ENCODE measurements around the gene NGEF. TPM values are rescaled to one million over a fixed set of nuclear protein-coding genes. Genes with fewer than 3 reads are reported as not detected.

The NGEF gene
- total RNA-seq, 8 experiments from 2014 or later = 5.3 to 47.0 (median 8.4) TPM

GRCh38 chr2:232872826-232873225 lies 140.2 kb downstream of the NGEF start:
- peaks cover 0 to 7% of the 10 kb centered on the region in 2 donors for H3K4me1 ChIP-seq (replicated peaks in 1 of 2)
- ATAC-seq (replicated peaks in 6 of 8) = no peak
- in situ Hi-C loops (cut with MboI; ENCODE audit: low pct_unique_long_range_greater_than_20kb in 2 of 9, low sequenced_read_pairs in 9 of 9, unreplicated experiment in 9 of 9) = loop anchor here in 6 of 9 experiments (25.0 kb wide), 2 partner anchors 164 to 389 kb away; partner anchors contain the start of genes ATG16L1 (in 5 of the 6) and NEU2 (in 1 of the 6)
- H3K27ac ChIP-seq = no peak overlapping the region
- WGBS, 10 experiments = 60 to 100% (median 82%) methylated on average over 1 to 4 of the region's 9 CpGs; no CpG with 5 or more reads in 6 of the 10 experiments
- no peak overlapping the region for H3K4me3 ChIP-seq

DNA sequence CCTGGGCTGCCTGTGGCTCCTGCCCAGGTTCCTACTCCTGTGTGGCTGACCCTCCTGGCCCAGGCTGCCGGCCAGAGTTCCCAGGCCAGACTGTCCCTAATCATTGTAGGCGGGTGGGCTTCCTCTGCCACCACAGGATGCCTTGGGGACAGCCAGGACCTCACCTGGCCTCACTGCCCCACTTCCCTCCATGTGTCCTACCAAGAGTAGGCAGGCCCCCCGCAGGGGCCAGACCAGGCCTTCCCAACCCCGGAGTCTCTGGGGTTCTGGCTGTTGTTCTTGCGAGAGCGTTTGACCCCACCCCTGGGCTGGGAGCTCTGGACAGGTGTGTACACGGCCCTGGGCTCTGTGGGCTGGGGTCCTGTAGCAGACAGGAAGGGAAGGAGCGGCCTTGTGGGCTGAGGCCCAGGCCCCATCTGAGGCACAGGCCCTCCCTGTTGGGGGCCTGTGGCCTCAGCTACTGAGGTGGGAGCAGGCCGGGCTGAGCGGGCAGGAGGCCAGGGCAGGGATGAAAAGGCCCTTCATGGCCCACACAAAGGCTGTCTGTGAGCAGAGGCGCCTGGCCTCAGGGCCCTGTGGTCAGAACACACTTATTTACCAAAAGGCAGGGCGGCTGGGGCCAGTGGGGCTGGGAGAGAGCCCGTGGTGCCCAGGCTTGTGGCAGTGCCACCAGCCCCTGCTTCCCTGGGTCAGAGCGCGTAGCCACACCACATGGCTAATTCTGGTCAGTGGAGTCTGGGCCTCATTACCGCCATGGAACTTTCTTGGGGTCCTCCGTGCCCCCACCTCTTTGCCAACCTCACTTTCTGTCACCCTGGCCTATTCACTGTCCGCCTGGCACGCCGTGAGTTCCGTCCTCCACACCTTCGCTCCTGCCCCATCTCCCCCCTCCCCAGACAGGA lies 141.0 kb downstream of the NGEF start:
- no peak overlapping the region for H3K27ac ChIP-seq
- H3K4me1 ChIP-seq (replicated peaks in 1 of 2) = peaks cover 0 to 4% of the 10 kb centered on the region in 2 donors
- in situ Hi-C loops (cut with MboI; ENCODE audit: low pct_unique_long_range_greater_than_20kb in 2 of 9, low sequenced_read_pairs in 9 of 9, unreplicated experiment in 9 of 9) = loop anchor here in 6 of 9 experiments (25.0 kb wide), 2 partner anchors 165 to 390 kb away; partner anchors contain the start of genes ATG16L1 (in 5 of the 6) and NEU2 (in 1 of the 6)
- WGBS, 10 experiments = 84 to 100% (median 92%) methylated on average over 1 to 10 of the region's 22 CpGs; no CpG with 5 or more reads in 5 of the 10 experiments
- no peak overlapping the region for H3K4me3 ChIP-seq
- no peak for ATAC-seq (replicated peaks in 6 of 8)

DNA sequence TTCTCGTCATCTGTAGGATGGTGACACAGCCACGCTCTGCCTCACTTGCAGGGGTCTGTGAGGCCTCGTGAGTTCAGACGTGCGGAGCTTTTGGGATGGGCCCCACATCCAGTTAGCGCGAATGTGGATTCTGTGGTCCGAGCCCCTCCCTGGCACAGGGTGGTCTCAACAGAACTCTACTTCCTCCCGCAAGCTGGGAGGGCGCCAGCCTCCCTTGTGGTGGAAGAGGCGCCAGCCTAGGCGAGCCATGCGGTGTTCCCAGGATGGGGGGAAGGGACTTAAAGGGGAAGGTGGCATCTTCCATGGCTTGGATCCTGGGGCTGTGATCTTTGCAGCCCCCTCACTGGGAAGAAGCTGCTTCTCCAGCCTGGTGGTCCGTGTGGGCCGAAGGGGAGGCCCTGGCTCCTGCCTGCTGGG lies 141.6 kb downstream of the NGEF start:
- no peak overlapping the region for H3K27ac ChIP-seq
- H3K4me3 ChIP-seq = no peak overlapping the region
- 60 to 100% (median 88%) methylated on average over 1 to 10 of the region's 15 CpGs; no CpG with 5 or more reads in 7 of the 10 experiments for WGBS, 10 experiments
- in situ Hi-C loops (cut with MboI; ENCODE audit: low pct_unique_long_range_greater_than_20kb in 2 of 9, low sequenced_read_pairs in 9 of 9, unreplicated experiment in 9 of 9) = loop anchor here in 6 of 9 experiments (25.0 kb wide), 2 partner anchors 166 to 391 kb away; partner anchors contain the start of genes ATG16L1 (in 5 of the 6) and NEU2 (in 1 of the 6)
- ATAC-seq (replicated peaks in 6 of 8) = no peak
- no peaks in the 10 kb centered on the region for H3K4me1 ChIP-seq (replicated peaks in 1 of 2)

DNA sequence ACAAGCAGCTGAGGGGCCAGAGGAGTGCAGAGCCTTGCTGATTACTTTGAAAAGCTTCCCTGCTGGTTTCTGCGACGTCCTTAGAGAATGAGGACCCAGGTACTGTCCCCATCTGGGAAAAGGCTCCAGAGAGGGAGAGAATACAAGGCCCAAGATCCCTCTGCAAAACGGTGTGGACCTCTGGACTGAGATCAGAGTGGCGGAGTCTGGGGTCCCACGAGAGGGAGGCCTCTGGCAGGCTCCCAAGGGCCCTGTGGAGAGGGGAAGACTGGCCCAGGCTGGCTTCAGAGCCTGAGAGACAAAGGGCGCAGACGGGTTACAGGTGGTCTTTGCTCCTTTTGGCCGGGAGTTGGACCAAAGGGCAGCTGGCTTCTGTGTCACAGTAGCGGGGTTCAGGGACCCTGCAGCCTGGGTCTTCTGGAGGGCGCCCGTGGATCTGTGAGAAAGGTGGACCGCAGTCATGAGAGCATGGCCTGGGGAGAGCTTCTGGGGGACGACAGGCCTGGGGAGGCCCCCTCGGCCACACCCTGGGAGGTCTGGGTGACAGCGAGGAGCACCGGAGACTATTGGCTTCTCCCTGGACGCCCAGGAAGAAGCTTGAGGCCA lies 142.2 kb downstream of the NGEF start:
- 0 to 100% (median 73%) methylated on average over 1 to 3 of the region's 17 CpGs; no CpG with 5 or more reads in 5 of the 10 experiments for WGBS, 10 experiments
- in situ Hi-C loops (cut with MboI; ENCODE audit: low pct_unique_long_range_greater_than_20kb in 2 of 9, low sequenced_read_pairs in 9 of 9, unreplicated experiment in 9 of 9) = loop anchor here in 6 of 9 experiments (25.0 kb wide), 2 partner anchors 166 to 391 kb away; partner anchors contain the start of genes ATG16L1 (in 5 of the 6) and NEU2 (in 1 of the 6)
- H3K4me1 ChIP-seq (replicated peaks in 1 of 2) = no peaks in the 10 kb centered on the region
- ATAC-seq (replicated peaks in 6 of 8) = no peak
- no peak overlapping the region for H3K27ac ChIP-seq
- no peak overlapping the region for H3K4me3 ChIP-seq

GRCh38 chr2:232870018-232870765 lies 142.9 kb downstream of the NGEF start, which contains the start of gene SNORC:
Gene SNORC (plus strand): TSS chr2:232870264. CDS start chr2:232870342, 78 bp downstream.
- Histone ChIP-seq H3K27ac (no peak within 1 kb of the TSS), H3K4me3 (no peak within 1 kb of the TSS), H3K4me1 (replicated peaks in 1 of 2) (no peaks in the 10 kb centered on the region)
- whole genome bisulfite sequencing, 10 experiments = 80 to 100% (median 95%) methylated on average over 1 to 5 of the region's 21 CpGs; no CpG with 5 or more reads in 6 of the 10 experiments
- ATAC-seq (replicated peaks in 6 of 8) = no peak
- in situ Hi-C loops (cut with MboI; ENCODE audit: low pct_unique_long_range_greater_than_20kb in 2 of 9, low sequenced_read_pairs in 9 of 9, unreplicated experiment in 9 of 9) = loop anchor here in 6 of 9 experiments (25.0 kb wide), 2 partner anchors 167 to 392 kb away; partner anchors contain the start of genes ATG16L1 (in 5 of the 6) and NEU2 (in 1 of the 6)

GRCh38 chr2:232869138-232870017 lies 143.7 kb downstream of the NGEF start:
- in situ Hi-C loops (cut with MboI; ENCODE audit: low pct_unique_long_range_greater_than_20kb in 2 of 9, low sequenced_read_pairs in 9 of 9, unreplicated experiment in 9 of 9) = loop anchor here in 6 of 9 experiments (25.0 kb wide), 2 partner anchors 168 to 393 kb away; partner anchors contain the start of genes ATG16L1 (in 5 of the 6) and NEU2 (in 1 of the 6)
- H3K4me1 ChIP-seq (replicated peaks in 1 of 2) = no peaks in the 10 kb centered on the region
- no peak overlapping the region for H3K4me3 ChIP-seq
- H3K27ac ChIP-seq = no peak overlapping the region
- no peak for ATAC-seq (replicated peaks in 6 of 8)
- 44 to 83% (median 77%) methylated on average over 1 to 8 of the region's 15 CpGs; no CpG with 5 or more reads in 4 of the 10 experiments for WGBS, 10 experiments

- WGBS, 10 experiments = 78 to 100% (median 86%) methylated on average over 2 to 4 of the region's 4 CpGs; no CpG with 5 or more reads in 4 of the 10 experiments
- peak in 1 of 8 experiments; percentile 31 for ATAC-seq (replicated peaks in 6 of 8)
- no peak overlapping the region for H3K27ac ChIP-seq
- no peaks in the 10 kb centered on the region for H3K4me1 ChIP-seq (replicated peaks in 1 of 2)
- in situ Hi-C loops (cut with MboI; ENCODE audit: low pct_unique_long_range_greater_than_20kb in 2 of 9, low sequenced_read_pairs in 9 of 9, unreplicated experiment in 9 of 9) = loop anchor here in 6 of 9 experiments (25.0 kb wide), 2 partner anchors 171 to 396 kb away; partner anchors contain the start of genes ATG16L1 (in 5 of the 6) and NEU2 (in 1 of the 6)
- H3K4me3 ChIP-seq = no peak overlapping the region
Measured at GRCh38 chr2:232866104-232866503, 147.0 kb downstream of the NGEF start.

DNA sequence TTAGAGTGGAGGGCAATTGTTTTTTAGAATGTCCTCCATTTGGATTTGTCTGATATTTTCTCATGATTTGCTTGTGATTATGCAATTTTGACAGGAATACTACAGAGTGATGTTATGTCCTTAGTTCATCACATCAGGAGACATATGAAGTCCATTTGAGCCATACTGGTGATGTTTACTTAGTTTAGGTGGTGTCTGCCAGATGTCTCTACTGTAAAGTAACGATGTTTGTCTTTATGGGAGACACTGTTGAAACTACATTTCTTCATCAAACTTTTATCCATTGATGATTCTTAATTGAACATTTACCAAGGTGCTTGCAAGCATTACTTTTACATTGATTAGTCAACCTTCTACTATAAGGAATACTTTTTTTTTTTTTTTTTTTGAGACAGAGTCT lies 147.9 kb downstream of the NGEF start:
- in situ Hi-C loops (cut with MboI; ENCODE audit: low pct_unique_long_range_greater_than_20kb in 2 of 9, low sequenced_read_pairs in 9 of 9, unreplicated experiment in 9 of 9) = loop anchor here in 6 of 9 experiments (25.0 kb wide), 2 partner anchors 172 to 397 kb away; partner anchors contain the start of genes ATG16L1 (in 5 of the 6) and NEU2 (in 1 of the 6)
- WGBS, 10 experiments = 88 to 100% (median 100%) methylated on average over 1 of the region's 1 CpG; no CpG with 5 or more reads in 6 of the 10 experiments
- no peak overlapping the region for H3K27ac ChIP-seq

GRCh38 chr2:232863996-232864395 lies 149.1 kb downstream of the NGEF start:
- in situ Hi-C loops (cut with MboI; ENCODE audit: low pct_unique_long_range_greater_than_20kb in 2 of 9, low sequenced_read_pairs in 9 of 9, unreplicated experiment in 9 of 9) = loop anchor here in 6 of 9 experiments (25.0 kb wide), 2 partner anchors 173 to 398 kb away; partner anchors contain the start of genes ATG16L1 (in 5 of the 6) and NEU2 (in 1 of the 6)

More for the DNA sequence above, 147.9 kb downstream of the NGEF start:
- Histone ChIP-seq H3K4me3 (no peak overlapping the region), H3K4me1 (replicated peaks in 1 of 2) (no peaks in the 10 kb centered on the region)
- no peak for ATAC-seq (replicated peaks in 6 of 8)

DNA sequence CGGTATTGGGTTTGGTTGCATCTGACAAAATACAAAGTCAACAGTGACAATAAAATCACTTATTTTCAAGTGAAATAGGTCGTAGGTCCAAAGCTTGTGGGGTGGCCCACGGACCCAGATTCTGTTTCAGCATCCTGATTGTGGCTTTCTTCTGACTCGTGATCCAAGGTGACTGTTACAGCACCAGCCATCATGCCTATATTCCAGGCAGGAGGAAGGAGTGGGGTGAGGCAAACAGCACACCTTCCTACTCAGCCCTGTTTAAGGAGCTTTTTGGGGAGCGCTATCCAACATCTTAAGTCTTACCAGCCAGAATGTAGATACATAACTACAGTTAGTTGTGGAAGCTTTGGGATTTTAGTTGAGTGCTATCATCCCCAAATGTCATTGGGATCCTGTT lies 151.7 kb downstream of the NGEF start:
- Histone ChIP-seq H3K4me3 (no peak overlapping the region), H3K4me1 (replicated peaks in 1 of 2) (no peaks in the 10 kb centered on the region), H3K27ac (no peak overlapping the region)
- 95 to 100% (median 100%) methylated on average over 1 to 5 of the region's 5 CpGs; no CpG with 5 or more reads in 2 of the 10 experiments for WGBS, 10 experiments
- no peak for ATAC-seq (replicated peaks in 6 of 8)
- in situ Hi-C loops (cut with MboI; ENCODE audit: low pct_unique_long_range_greater_than_20kb in 2 of 9, low sequenced_read_pairs in 9 of 9, unreplicated experiment in 9 of 9) = loop anchor here in 6 of 9 experiments (25.0 kb wide), 2 partner anchors 176 to 401 kb away; partner anchors contain the start of genes ATG16L1 (in 5 of the 6) and NEU2 (in 1 of the 6)

More at GRCh38 chr2:232863996-232864395, 149.1 kb downstream of the NGEF start:
- Histone ChIP-seq H3K4me1 (replicated peaks in 1 of 2) (no peaks in the 10 kb centered on the region), H3K27ac (no peak overlapping the region), H3K4me3 (no peak overlapping the region)
- WGBS, 10 experiments = 80 to 100% (median 100%) methylated on average over 1 to 2 of the region's 2 CpGs; no CpG with 5 or more reads in 3 of the 10 experiments
- ATAC-seq (replicated peaks in 6 of 8) = no peak

Data from motor neuron (in vitro differentiated cells).